ENCODE measurements around the gene TCEA2.

Gene TCEA2

GRCh38 chr20:64099086-64099786 lies 36.2 kb downstream of the TCEA2 start:
- DNase-seq = no peak

DNA sequence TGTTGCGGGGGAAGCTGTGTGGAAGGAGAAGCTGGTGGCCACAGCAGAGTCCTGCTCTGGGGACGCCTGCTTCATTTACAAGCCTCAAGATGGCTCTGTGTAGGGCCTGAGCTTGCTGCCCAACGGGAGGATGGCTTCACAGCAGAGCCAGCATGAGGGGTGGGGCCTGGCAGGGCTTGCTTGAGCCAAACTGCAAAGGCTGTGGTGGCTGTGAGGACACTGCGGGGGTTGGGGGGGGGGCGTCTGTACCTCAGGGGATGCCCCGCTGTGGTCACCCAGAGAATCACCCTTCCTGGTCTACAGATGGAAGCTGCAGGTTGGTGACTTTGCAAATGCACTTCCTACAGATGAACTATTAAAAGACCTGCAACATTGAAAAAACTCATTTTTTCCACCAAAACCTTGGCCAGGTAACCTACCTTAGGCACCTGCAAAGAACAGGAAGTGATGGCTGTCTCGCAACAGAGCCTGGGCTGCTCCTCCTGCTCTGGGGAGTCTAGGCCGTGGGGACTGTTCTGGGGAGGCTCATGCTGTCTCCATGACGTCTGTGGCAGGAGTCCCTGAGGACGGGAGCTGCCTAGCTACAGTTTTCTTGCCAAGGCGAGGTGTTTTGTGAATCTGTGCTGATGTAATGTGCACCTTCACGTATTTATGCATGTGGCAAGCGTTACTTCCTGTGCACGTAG lies 37.0 kb downstream of the TCEA2 start:
- DNase-seq = no peak

DNA sequence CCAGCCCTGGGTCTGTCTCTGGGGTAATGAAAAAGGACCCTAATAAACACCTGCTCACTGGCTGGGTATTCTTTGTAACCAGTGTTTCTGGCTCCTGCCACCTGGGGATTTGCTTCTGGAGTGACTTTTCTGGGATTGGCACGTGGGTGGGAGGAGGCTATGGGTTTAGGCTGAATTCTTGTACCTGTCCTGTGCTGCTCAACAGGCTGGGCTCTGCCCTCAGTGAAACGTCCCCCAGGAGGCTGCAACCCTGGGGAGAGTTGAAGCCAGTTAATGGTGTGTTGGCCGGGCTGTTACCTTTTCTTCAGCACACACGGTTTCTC lies 37.5 kb downstream of the TCEA2 start:
- no peak for DNase-seq

- no peak for DNase-seq
Observed at GRCh38 chr20:64100946-64101688, 38.1 kb downstream of the TCEA2 start.

DNA sequence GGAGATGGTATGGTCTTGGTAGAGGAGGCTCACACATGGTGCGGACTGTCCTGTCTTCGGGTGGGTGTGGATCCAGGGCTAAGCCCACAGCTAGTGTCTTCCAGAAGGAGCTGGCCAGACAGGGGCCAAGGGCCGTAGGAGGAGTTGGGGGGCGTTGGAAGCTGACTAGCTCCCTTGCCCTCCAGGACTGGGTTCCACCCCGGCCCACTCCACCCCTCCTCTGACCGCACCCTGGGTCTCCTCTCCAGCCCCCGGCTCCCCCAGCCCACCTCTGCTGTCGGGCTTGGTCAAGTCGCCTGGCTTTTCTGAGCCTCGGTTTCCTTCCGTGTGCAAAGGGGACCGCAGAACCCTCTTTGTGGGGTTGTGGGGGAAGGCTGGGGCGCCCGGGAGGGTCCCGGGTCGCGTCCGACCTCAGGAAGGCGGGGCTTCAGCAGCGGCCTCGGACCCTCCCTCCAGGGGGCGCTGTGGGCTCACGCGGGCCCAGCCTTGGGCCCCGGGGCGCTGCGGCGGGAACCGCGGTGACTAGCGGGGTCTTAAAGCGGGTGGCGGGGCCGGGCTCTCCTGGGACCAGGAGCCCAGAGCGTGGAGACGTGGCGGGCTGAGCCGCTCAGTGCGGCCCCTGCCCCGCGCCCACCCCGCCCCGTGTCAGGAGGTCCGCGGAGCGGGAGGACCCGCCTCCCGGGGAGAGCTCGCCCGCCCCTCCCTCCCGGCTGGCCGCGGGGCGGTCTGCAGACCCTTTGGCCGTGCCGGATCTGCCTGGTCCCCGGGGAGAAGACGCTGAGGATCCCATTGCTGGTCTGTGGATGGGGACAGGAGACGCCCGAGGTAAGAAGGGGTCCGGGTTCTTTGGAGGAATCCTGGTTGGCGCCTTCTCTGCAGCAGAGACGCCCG lies 39.0 kb downstream of the TCEA2 start:
- no peak for DNase-seq

- no peak for DNase-seq
Observed at GRCh38 chr20:64102647-64103354, 39.8 kb downstream of the TCEA2 start.

- no peak for DNase-seq
Observed at GRCh38 chr20:64103871-64104666, 41.1 kb downstream of the TCEA2 start.

GRCh38 chr20:64104667-64105451 lies 41.9 kb downstream of the TCEA2 start:
- DNase-seq = no peak

- no peak for DNase-seq
Observed at GRCh38 chr20:64105846-64106434, 42.9 kb downstream of the TCEA2 start.

DNA sequence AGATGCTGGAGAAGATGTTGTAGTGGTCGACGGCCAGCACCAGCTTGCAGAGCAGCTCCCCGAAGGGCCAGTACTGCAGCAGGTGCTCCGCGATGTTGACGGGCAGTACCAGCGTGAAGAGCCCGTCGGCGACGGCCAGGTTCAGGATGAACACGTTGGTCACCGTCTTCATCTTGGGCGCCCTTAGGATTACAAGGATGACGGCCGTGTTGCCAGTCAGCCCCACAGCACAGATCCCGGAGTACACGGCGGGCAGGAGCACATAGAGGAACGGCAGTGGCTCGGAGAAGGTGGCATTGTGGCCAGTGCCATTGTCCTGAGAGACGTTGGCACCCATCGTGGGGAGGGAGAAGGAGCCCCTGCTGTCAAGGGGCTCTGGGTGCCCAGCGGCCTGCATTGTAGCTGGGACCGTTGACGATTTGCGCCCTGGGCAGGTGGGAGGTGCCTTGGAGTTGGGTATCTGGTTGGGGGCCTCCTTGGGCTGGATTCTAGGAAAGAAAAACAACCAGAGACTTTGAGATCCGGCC lies 43.5 kb downstream of the TCEA2 start:
- DNase-seq = no peak

DNA sequence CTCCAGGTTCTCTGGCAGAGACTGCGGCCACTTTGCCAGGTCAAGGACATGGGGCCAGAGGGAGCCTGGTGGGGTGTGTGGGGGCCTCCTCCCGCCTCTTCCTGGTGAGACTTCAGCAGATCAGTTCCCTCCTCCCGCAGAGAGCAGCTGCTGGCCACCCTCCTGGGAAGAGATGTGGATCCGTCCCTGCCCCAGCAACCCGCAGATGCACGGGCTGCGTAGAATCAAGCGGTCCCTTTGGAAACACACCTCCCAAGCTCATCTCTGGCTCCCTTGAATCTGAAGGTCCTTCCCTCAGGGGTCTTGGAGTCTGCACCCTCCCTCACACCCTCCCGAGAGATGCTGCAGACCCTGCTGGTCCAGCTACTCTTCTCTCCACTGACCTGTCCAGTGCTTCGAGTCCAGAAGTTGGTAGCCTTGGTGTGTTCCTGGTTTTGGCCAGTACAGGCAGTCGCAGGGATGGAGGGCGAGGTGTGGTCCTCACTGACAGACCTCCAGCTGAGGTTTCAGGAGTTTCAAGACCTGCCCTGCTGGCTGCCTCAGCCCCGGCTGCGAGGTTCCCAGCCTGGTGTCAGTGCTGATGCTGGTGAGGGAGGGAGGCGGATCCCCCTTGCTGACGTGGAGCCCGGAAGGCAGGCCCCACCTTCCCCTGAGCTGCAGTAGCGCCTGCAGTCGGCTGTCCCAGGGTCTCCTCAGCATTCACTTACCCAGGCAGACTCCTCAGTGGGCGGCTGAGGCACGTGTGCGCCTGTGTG lies 44.2 kb downstream of the TCEA2 start, which contains the start of gene NPBWR2:
Gene NPBWR2, minus strand, starts transcription at position 585 of the 755 bp plus-strand sequence. CDS start 734 bp downstream, outside the sequence.
- no peak for DNase-seq

DNA sequence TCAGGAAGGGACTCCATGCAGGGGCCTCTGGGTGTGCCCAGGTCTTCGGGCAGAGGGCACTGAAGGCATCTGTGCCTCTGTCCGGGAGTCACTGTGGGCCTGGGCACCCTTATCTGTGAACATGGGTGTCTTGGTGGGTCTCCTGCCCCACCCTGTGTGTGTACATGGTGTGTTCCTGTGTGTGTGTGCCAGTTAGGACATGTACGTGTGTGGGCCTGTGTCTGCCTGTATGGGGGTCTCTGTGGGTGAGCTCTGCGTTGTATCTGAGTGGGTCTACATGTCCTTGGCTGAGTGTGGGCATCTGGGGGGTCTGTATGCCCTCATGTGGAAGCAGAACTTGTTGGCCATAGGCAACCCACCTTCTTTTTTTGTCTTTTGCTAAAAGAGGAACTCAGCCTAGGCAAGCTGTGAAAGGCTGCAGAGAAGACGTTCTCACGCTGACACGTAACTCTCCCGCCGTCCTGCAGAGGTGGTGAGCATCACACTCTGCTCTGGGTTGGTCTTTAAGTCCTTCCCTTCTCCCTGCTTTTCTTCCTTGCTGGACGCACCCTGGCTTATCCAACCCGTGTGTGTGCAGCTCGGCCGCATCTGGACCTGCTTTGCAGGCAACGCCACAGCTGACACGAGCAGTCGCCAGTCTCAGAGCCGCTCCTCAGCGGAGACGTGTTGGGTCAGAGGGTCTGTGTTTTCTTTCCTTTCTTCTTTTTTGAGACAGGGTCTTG lies 44.9 kb downstream of the TCEA2 start:
- DNase-seq = no peak

GRCh38 chr20:64108731-64109681 lies 46.0 kb downstream of the TCEA2 start:
- no peak for DNase-seq

- DNase-seq = no peak
Observed at GRCh38 chr20:64109831-64110391, 46.9 kb downstream of the TCEA2 start.

- no peak for DNase-seq
Observed at GRCh38 chr20:64110411-64111068, 47.5 kb downstream of the TCEA2 start.
